Retinal pigment epithelial cell (primary cell): ENCODE measurements around the gene PPIF.

ENCODE experiments used
- DNase-seq: peaks from one replicate; pipeline ENCODE4 v3.0.0-alpha.2; 2010; ENCODE audit warnings: low read depth
- H3K4me3 ChIP-seq: 2 replicates; pipeline ENCODE4 v1.5.1; 2011; ENCODE audit warnings: mild to moderate bottlenecking, low read length, control low read depth, moderate library complexity
- TF ChIP-seq, protein P1 (sequence below): conservative IDR thresholded peaks from 2 replicates; pipeline ENCODE4 v1.5.1; 2011; ENCODE audit warnings: low read depth, low read length, control low read depth, inconsistent platforms

The PPIF gene

DNA sequence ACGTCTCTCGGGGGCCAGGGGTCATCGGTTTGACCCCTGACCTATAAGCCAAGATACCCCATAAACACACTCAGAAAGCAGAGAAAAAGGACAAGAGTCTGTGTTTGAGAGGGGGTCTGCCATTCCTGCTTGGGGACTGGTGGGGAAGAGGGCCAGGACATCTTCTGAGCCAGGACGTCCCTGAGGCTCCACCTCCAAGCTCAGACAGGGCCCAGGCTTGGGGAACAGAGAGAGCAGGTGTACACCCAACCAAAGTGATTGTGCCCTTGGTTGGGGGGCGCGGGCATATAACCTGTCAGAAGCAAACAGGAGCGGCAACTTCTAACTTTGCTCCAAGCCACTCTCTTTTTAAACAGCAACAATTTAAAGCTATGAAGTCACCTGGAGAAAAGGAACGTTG is 33.9 kb upstream of the PPIF start:
- TF ChIP-seq, protein P1, sequence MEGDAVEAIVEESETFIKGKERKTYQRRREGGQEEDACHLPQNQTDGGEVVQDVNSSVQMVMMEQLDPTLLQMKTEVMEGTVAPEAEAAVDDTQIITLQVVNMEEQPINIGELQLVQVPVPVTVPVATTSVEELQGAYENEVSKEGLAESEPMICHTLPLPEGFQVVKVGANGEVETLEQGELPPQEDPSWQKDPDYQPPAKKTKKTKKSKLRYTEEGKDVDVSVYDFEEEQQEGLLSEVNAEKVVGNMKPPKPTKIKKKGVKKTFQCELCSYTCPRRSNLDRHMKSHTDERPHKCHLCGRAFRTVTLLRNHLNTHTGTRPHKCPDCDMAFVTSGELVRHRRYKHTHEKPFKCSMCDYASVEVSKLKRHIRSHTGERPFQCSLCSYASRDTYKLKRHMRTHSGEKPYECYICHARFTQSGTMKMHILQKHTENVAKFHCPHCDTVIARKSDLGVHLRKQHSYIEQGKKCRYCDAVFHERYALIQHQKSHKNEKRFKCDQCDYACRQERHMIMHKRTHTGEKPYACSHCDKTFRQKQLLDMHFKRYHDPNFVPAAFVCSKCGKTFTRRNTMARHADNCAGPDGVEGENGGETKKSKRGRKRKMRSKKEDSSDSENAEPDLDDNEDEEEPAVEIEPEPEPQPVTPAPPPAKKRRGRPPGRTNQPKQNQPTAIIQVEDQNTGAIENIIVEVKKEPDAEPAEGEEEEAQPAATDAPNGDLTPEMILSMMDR, result no peak
- no peak for DNase-seq
- no peak overlapping the region for H3K4me3 ChIP-seq

DNA sequence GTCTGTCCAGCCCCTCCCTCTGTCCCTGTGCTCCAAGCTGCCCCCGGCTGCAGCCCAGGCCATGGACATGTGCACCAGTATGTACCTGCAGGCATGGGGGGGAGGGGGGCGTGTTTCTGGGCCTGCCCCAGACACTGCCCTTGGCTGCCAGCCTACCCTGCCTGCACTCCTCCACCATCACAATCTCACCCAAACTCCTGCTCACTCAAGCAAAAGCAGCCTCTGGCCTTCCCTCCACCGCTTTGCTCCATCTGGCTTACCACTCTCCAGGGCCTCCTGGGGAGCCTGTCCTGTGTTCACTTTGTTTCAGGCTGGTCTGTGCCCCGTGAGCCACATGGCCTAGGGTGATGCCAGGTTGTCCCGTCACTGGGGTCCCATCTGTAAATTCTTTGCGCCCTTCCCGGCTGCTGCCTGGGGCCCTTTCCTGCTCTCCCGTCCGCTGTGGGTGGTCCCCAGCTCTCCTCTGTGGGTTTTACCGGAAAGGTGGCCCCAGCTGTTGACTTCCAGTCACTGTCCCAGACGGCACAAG is 33.3 kb upstream of the PPIF start:
- TF ChIP-seq, protein P1, result no peak
- H3K4me3 ChIP-seq, result no peak overlapping the region
- DNase-seq, result no peak

DNA sequence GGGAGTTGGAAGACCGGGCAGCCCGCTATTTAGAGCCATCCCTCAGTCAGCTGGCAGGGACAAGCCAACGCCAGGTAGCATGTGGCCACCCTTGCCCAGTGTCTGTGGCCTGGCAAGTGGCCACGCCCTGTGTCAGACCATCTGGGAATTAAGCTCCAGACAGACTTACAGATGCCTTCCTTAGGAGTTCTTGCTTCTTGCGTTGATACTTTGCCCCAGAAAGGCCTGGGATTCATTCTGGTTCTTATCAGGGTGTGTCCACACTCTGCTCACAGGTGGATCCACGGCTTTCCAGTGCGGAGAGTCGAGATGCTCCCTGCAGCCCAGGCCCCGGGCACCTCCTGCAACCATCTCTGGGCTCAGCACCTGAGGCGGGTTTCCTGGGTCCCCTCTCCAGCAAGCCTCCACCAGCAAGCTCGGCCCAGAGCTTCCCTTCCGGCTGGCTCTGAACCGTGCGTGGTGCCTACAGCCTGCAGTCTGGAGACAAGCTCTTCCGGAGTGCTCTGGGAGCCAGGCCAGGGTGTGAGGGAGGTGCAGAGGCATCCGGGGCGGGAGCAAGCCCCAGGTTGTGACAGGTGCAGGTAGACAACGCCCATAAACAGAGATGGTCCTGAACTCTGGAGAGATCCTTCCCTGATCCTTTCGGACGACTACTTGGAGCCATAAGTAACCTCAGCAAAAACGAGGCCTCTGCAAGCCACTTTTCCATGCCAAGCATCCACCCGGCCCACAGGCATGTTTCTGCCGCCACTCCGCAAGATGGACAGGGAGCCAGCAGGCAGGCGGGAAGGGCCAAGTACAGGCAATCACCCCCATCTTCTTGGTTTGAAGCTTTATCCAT is 32.3 kb upstream of the PPIF start:
- H3K4me3 ChIP-seq, result no peak overlapping the region
- no peak for DNase-seq
- TF ChIP-seq, protein P1, result no peak

DNA sequence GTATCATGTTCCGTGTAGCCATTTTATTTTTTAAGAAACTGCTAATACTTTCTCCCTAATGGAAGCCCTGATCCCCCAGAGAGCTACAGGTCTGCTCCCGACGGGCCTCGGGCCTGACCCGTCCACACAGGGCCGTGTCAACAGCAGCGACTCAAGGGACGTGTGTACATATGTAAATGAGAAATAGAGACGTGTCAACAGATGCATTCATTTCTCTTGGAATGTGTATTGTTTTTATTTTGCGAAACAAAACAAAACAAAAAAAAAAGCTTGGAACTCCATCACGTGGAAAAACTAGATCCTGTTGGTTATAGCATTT is 31.7 kb upstream of the PPIF start:
- no peak for DNase-seq
- TF ChIP-seq, protein P1, result no peak
- no peak overlapping the region for H3K4me3 ChIP-seq

DNA sequence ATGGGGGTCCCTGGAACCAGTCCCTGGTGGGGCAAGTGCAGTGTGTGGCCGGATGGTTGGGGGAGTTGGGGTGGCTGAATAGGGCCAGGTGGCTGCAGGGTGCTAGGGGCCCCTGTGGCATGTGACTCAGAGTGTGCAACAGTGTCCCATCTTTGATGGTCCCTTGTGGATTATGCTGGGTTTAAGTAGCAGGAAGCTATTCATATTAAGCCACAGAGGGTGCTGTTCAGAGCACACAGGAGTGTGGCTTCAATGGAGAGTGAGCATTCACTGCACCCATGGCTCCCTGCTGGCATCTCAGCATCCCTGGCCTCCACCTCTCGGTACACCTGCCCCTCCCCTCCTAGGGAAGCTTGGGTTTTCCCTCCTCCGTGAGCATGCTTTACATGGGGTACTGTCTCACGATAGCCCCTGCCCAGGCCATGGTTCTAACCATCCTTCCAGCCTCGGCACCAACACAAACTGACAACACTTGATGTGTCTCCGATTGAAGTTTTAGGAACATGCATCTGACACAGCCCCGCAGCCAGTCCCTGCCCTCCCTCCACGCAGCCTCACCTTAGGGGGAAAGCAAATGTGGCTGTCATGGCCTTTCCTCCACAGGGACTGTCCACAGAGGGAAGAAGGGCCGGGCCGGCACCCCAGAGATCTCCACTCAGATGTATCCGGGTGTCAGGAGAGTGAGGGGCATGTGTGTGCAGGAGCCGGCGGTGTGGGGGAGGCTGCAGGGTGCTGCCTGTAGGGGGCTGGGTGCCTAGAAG is 30.4 kb upstream of the PPIF start:
- DNase-seq, result no peak

DNA sequence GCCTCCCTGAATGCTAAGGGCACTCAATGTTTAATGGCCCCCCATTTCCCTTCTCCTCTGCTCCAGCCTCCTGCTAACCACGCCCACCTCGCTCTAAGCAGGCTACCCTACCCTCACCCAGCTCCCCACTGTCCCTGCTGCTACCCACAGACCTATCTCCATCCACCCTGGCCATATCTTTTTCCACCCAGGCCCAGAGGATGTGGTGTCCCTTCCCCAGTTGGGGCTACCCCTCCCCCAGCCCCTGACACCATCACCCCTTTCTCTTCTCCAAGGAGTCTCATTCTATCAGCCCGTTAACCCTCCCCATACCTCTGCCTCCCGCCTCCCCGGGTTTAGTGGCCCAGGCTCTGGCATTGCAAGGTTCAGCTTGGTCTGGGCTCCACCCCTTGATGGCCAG is 28.9 kb upstream of the PPIF start:
- no peak overlapping the region for H3K4me3 ChIP-seq
- DNase-seq, result no peak

More for the DNA sequence above, 30.4 kb upstream of the PPIF start:
- TF ChIP-seq, protein P1, result peak; percentile 8
- H3K4me3 ChIP-seq, result no peak overlapping the region

More for the DNA sequence above, 28.9 kb upstream of the PPIF start:
- TF ChIP-seq, protein P1, result no peak
